Measurements from ENCODE around the gene KCNH4. TPM values are rescaled to one million over a fixed set of nuclear protein-coding genes. Genes with fewer than 3 reads are reported as not detected.

KCNH4 gene
- total and polyA plus RNA-seq, 9 of the 15 experiments (the other 6 are each of a cell fraction or from before 2014, with no cell fraction given), result 0.10 to 1.8 (median 0.50) TPM

- TF ChIP-seq OTX1 (CRISPR knock-in tag; IDR thresholded peaks at IDR 0.05) (no peak), TARDBP (IDR thresholded peaks at IDR 0.05) (no peak), KLF6 (CRISPR knock-in tag; IDR thresholded peaks at IDR 0.05; ENCODE audit: borderline replicate concordance) (peak; percentile 83), TEAD1 (CRISPR knock-in tag; IDR thresholded peaks at IDR 0.05) (no peak), ZNF512 (tag; IDR thresholded peaks at IDR 0.05) (no peak), E4F1 (CRISPR knock-in tag; IDR thresholded peaks at IDR 0.05; ENCODE audit: borderline replicate concordance) (no peak), DLX4 (CRISPR knock-in tag; IDR thresholded peaks at IDR 0.05) (no peak), CREB3 (tag; conservative IDR thresholded peaks at IDR 0.05; ENCODE audit: low read depth) (peak; percentile 79), DIDO1 (tag; IDR thresholded peaks at IDR 0.05; ENCODE audit: low read depth) (no peak), TRIM24 (IDR thresholded peaks at IDR 0.05) (no peak), SREBF2 (CRISPR knock-in tag; IDR thresholded peaks at IDR 0.05) (no peak), CTBP1 (IDR thresholded peaks at IDR 0.05; ENCODE audit: borderline replicate concordance) (0 out of 2 replicates have a peak, but pooled peaks have one; percentile 18), ZNF398 (CRISPR knock-in tag; IDR thresholded peaks at IDR 0.05) (0 out of 2 replicates have a peak, but pooled peaks have one; percentile 34), GATAD2A (IDR thresholded peaks at IDR 0.05) (no peak), ZFP30 (CRISPR knock-in tag; IDR thresholded peaks at IDR 0.05; ENCODE audit: borderline replicate concordance) (no peak), MAFG (tag; conservative IDR thresholded peaks at IDR 0.05) (peak; percentile 56; the same call in 1 of the 2 replicates), ZZZ3 (IDR thresholded peaks at IDR 0.05) (no peak), HMGXB4 (CRISPR knock-in tag; IDR thresholded peaks at IDR 0.05) (no peak)
These were observed 73.1 kb downstream of the KCNH4 start (continued) for GRCh38 chr17:42107597-42108576.

All from K562 (cell line).